GM12872 (cell line): Measurements from ENCODE around the gene TBL1XR1.

Experiments used
- CTCF ChIP-seq: IDR thresholded peaks from 3 replicates; pipeline ENCODE4 v1.5.1; 2011; ENCODE audit warnings: low read depth, mild to moderate bottlenecking, low read length, moderate library complexity; ENCODE audit not compliant: insufficient read depth

TBL1XR1 gene

DNA sequence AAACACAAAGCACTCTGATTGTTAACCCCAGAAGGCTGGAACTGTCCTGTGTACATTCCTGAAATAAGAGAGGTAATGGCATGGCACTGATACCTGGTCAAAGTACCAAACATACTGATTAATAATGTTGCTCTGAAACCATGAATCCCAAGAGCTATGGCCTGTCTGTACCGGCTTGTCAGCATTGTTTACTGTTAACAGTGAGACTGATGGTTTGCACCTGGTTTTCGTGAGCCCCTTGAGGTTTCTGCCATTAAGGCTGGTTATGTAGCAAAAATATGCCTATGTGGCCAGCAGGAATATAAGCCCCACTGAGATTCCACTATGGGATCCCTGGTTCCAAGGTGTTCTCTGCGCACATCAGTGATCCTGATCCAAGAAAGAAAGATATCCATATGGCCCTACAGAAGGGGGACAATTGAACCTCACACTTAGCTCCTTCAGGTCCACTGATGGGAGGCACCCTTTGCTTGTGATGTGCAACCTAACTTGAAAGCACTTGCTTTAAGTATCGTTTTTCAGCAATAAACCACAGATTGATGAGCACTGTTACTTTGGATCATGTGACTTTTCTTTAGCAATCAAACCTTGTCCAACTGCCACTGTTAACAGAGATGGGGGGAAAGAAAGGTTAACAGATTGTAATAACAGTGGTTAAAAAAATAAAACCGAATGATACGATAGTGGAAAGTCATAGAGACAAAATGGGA is 65.2 kb downstream of the TBL1XR1 start:
- TF ChIP-seq CTCF, result no peak

GRCh38 chr3:177127008-177127407 is 70.3 kb downstream of the TBL1XR1 start:
- TF ChIP-seq CTCF, result no peak

DNA sequence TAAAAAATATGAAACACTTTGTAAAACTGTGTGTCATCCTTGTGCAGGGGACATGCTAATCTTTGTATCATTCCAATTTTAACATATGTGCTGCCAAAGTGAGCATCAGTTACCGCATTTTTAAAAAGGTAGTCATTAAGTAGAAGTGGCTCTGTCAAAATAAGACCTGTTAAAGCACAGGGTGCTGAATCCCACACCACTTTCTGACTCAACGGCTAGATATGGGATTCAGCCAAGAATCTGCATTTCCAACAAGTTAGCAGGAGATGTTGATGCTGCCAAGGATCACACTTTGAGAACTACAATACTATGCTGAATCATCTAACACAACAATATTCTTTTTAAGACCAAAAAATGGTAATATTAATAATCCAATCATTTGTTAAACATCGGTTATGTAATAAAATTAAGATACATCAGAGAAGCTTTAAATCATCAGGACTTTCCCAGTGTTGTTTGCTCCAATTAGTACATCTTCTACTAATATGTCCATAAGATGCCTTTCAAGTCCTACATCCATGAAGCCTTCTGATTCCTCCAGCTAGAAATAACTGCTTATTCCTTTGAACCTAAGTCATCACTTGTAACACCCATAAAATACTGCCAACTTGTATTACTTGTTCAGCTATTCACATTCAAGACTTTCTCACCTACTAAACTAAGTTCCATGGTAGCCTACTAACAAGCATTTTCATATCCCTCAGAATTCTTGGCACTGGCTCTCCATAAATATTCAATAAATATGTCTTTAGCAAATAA is 71.1 kb downstream of the TBL1XR1 start:
- TF ChIP-seq CTCF, result no peak

GRCh38 chr3:177124882-177125281 is 72.4 kb downstream of the TBL1XR1 start:
- no peak for TF ChIP-seq CTCF

DNA sequence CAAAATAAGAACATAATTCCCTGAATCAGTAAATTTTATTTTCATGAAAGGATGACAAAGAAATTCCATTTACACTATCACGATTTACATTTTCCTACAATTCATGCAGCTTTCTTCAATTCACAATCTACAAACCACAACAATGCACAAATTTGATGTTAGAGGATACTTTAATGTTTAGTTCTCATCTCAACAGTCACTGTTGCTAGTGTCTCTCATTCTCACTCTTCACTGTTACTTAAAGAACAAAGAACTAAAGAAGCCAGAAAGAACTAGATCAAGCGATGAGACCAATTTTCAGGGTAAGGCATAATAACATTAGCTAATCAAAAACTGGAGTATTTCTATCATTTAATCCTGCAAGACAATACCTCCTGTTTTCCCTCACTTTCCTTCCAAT is 73.5 kb downstream of the TBL1XR1 start:
- TF ChIP-seq CTCF, result no peak

DNA sequence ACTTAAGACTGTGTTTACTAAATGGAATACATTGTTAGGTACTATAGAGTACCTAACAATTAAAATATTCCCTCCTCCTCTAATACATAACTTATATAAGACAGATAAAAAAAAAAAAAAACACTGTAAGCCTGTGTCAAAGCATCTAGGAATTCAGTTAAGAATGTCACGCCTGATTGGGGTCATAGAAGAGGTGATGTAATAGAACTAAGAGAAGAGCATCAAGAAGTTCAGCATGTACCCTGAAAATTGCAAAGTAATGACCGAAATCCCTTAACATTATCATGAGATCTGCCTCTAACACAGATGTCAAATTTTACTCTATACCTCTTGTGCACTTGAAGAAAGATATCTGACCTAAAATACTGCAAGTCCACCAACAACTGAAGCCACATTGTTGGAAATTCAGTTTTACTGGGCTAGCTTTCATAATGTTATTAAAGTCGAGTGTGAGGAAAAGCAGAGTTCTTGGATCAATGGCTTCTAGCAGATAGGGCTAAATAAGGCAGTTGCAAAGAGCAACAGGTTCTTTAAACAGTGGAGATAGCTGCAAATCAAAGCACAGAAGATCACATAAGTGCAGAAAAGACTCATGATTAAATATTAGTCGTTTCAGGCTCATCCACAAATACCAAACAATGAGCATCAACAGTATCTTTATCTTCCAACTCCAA is 75.0 kb downstream of the TBL1XR1 start:
- no peak for TF ChIP-seq CTCF

GRCh38 chr3:177119829-177120228 is 77.5 kb downstream of the TBL1XR1 start:
- no peak for TF ChIP-seq CTCF
